ENCODE data around the gene SYNDIG1L. TPM values are rescaled to one million over a fixed set of nuclear protein-coding genes. Genes with fewer than 3 reads are reported as not detected.

SYNDIG1L gene
- total RNA-seq, 2 donors from 2014 or later = 0.21 to 3.1 TPM

GRCh38 chr14:74468513-74468912, 42.5 kb upstream of the SYNDIG1L start:
- TF ChIP-seq, protein P1, sequence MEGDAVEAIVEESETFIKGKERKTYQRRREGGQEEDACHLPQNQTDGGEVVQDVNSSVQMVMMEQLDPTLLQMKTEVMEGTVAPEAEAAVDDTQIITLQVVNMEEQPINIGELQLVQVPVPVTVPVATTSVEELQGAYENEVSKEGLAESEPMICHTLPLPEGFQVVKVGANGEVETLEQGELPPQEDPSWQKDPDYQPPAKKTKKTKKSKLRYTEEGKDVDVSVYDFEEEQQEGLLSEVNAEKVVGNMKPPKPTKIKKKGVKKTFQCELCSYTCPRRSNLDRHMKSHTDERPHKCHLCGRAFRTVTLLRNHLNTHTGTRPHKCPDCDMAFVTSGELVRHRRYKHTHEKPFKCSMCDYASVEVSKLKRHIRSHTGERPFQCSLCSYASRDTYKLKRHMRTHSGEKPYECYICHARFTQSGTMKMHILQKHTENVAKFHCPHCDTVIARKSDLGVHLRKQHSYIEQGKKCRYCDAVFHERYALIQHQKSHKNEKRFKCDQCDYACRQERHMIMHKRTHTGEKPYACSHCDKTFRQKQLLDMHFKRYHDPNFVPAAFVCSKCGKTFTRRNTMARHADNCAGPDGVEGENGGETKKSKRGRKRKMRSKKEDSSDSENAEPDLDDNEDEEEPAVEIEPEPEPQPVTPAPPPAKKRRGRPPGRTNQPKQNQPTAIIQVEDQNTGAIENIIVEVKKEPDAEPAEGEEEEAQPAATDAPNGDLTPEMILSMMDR (IDR thresholded peaks at IDR 0.05) = no peak
- no peak for DNase-seq (ENCODE audit: low spot score)
- no peak for ATAC-seq (ENCODE audit: insufficient number of reproducible peaks, low FRiP score, low read depth)
- Histone ChIP-seq H3K9me3 (no peaks in the 10 kb centered on the region), H3K27me3 (replicated peaks; ENCODE audit: insufficient read depth) (no peaks in the 10 kb centered on the region), H3K36me3 (no peaks in the 10 kb centered on the region), H3K4me3 (no peak overlapping the region), H3K27ac (peak overlapping the region; percentile 6 to 28), H3K4me1 (ENCODE audit: control insufficient read depth in 1 of 2, low read depth in 2 of 2) (peaks cover 20 to 38% of the 10 kb centered on the region in 2 donors)

GRCh38 chr14:74465335-74465734, 39.3 kb upstream of the SYNDIG1L start:
- Histone ChIP-seq H3K36me3 (no peaks in the 10 kb centered on the region), H3K4me1 (ENCODE audit: control insufficient read depth in 1 of 2, low read depth in 2 of 2) (peaks cover 15 to 24% of the 10 kb centered on the region in 2 donors), H3K27me3 (replicated peaks; ENCODE audit: insufficient read depth) (no peaks in the 10 kb centered on the region), H3K9me3 (no peaks in the 10 kb centered on the region), H3K27ac (no peak overlapping the region), H3K4me3 (no peak overlapping the region)
- TF ChIP-seq, protein P1 (IDR thresholded peaks at IDR 0.05) = no peak
- ATAC-seq (ENCODE audit: insufficient number of reproducible peaks, low FRiP score, low read depth) (no peak), DNase-seq (ENCODE audit: low spot score) (no peak)

GRCh38 chr14:74464785-74465184, 38.8 kb upstream of the SYNDIG1L start:
- DNase-seq (ENCODE audit: low spot score) (no peak), ATAC-seq (ENCODE audit: insufficient number of reproducible peaks, low FRiP score, low read depth) (no peak)
- no peak overlapping the region for H3K4me3 ChIP-seq
- TF ChIP-seq, protein P1 (IDR thresholded peaks at IDR 0.05) = no peak
- H3K4me1 ChIP-seq (ENCODE audit: control insufficient read depth in 1 of 2, low read depth in 2 of 2) = peaks cover 13 to 19% of the 10 kb centered on the region in 2 donors
- no peaks in the 10 kb centered on the region for H3K9me3 ChIP-seq
- no peaks in the 10 kb centered on the region for H3K27me3 ChIP-seq (replicated peaks; ENCODE audit: insufficient read depth)
- no peaks in the 10 kb centered on the region for H3K36me3 ChIP-seq
- no peak overlapping the region for H3K27ac ChIP-seq

GRCh38 chr14:74463697-74464096, 37.7 kb upstream of the SYNDIG1L start:
- TF ChIP-seq, protein P1 (IDR thresholded peaks at IDR 0.05) = no peak
- DNase-seq (ENCODE audit: low spot score) (no peak), ATAC-seq (ENCODE audit: insufficient number of reproducible peaks, low FRiP score, low read depth) (no peak)
- Histone ChIP-seq H3K9me3 (no peaks in the 10 kb centered on the region), H3K36me3 (no peaks in the 10 kb centered on the region), H3K27ac (no peak overlapping the region), H3K27me3 (replicated peaks; ENCODE audit: insufficient read depth) (no peaks in the 10 kb centered on the region), H3K4me1 (ENCODE audit: control insufficient read depth in 1 of 2, low read depth in 2 of 2) (peaks cover 3 to 8% of the 10 kb centered on the region in 2 donors), H3K4me3 (no peak overlapping the region)

DNA sequence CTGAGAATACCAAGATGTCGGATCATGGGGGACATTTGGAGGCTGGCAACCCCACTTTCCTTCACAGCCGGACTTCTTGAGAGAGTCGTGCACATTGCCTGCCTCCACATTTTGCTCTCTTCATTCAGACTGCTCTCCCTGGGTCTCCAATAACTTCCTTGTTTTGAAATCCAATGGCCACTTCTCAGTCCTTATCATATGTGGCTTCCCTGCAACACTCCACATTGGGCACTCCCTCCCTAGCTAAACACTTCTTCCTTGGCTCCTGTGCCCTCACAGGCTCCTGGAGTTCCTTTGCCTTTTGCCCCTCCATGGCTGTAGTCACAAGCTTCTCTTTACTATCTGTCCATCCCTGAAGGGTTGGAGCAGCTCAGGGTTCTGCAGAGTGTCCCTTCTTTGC, 37.0 kb upstream of the SYNDIG1L start:
- Histone ChIP-seq H3K4me3 (no peak overlapping the region), H3K27me3 (replicated peaks; ENCODE audit: insufficient read depth) (no peaks in the 10 kb centered on the region), H3K4me1 (ENCODE audit: control insufficient read depth in 1 of 2, low read depth in 2 of 2) (peaks cover 0 to 1% of the 10 kb centered on the region in 2 donors), H3K9me3 (no peaks in the 10 kb centered on the region), H3K36me3 (no peaks in the 10 kb centered on the region), H3K27ac (no peak overlapping the region)
- TF ChIP-seq, protein P1 (IDR thresholded peaks at IDR 0.05) = no peak
- DNase-seq (ENCODE audit: low spot score) (no peak), ATAC-seq (ENCODE audit: insufficient number of reproducible peaks, low FRiP score, low read depth) (no peak)
